Measurements from ENCODE around the gene C20orf141. TPM values are rescaled to one million over a fixed set of nuclear protein-coding genes. Genes with fewer than 3 reads are reported as not detected.

Gene C20orf141
- total RNA-seq, 1 donor from 2014 or later: not detected

DNA sequence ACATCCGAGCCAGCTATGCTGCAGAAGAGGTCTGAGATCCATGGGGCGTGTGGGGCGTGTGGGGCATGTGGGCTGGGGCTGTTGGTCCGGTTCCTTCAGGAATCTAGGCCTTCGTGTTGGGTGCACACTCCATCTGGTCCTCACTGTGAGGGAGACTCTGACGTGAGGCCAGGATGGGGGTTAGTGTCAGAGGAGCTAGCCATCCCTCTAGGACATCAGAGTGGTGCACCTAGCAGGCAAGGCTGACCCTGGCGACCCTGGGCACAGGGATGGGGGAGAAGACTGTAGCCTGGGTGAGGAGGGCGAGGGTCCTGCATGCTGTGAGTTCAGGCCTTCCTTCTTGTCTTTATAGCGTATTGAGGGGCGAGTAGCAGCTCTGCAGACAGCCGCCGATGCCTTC lies 49.8 kb downstream of the C20orf141 start:
- Mint-ChIP-seq H3K27me3 (ENCODE audit: low read depth, unreplicated experiment) (peaks cover 2% of the 10 kb centered on the region), H3K4me1 (ENCODE audit: low read depth, unreplicated experiment) (no peaks in the 10 kb centered on the region), H3K4me3 (ENCODE audit: unreplicated experiment) (no peak overlapping the region), H3K27ac (ENCODE audit: unreplicated experiment) (no peak overlapping the region), H3K9me3 (ENCODE audit: unreplicated experiment) (no peaks in the 10 kb centered on the region), H3K36me3 (ENCODE audit: low read depth, unreplicated experiment) (peaks cover 25% of the 10 kb centered on the region)
- Histone ChIP-seq H3K9me3 (ENCODE audit: insufficient read depth, low read depth, low read length) (no peaks in the 10 kb centered on the region), H2AFZ (ENCODE audit: low read depth, low read length) (no peak overlapping the region), H3K27ac (ENCODE audit: low read depth, low read length) (no peak overlapping the region), H3K27me3 (ENCODE audit: insufficient read depth, low read length) (no peaks in the 10 kb centered on the region), H3K79me2 (ENCODE audit: insufficient read depth, low read length) (no peaks in the 10 kb centered on the region), H3K36me3 (ENCODE audit: insufficient read depth, low read length) (no peaks in the 10 kb centered on the region), H3K4me1 (ENCODE audit: insufficient read depth, low read length) (no peaks in the 10 kb centered on the region), H3K4me3 (ENCODE audit: insufficient read depth, low read depth, low read length) (no peak overlapping the region), H4K20me1 (ENCODE audit: insufficient read depth, low read length) (peaks cover 6% of the 10 kb centered on the region), H3K9ac (ENCODE audit: low read length) (no peak overlapping the region), H3K4me2 (ENCODE audit: low read length) (no peak overlapping the region)
- TF ChIP-seq CTCF (IDR thresholded peaks at IDR 0.05; ENCODE audit: insufficient read depth, low read depth, low read length): no peak
- no peak for TF ChIP-seq EZH2 (IDR thresholded peaks at IDR 0.05; ENCODE audit: insufficient read depth, low read length)
- FAIRE-seq: no peak
- no peak for DNase-seq (ENCODE audit: low read depth)

- H3K9ac ChIP-seq (ENCODE audit: low read length): no peak overlapping the region
- Mint-ChIP-seq H3K4me1 (ENCODE audit: low read depth, unreplicated experiment) (no peaks in the 10 kb centered on the region), H3K9me3 (ENCODE audit: unreplicated experiment) (no peaks in the 10 kb centered on the region), H3K27me3 (ENCODE audit: low read depth, unreplicated experiment) (peaks cover 2% of the 10 kb centered on the region), H3K36me3 (ENCODE audit: low read depth, unreplicated experiment) (peaks cover 25% of the 10 kb centered on the region), H3K4me3 (ENCODE audit: unreplicated experiment) (no peak overlapping the region), H3K27ac (ENCODE audit: unreplicated experiment) (no peak overlapping the region)
- H3K4me1 ChIP-seq (ENCODE audit: insufficient read depth, low read length): no peaks in the 10 kb centered on the region
- no peak overlapping the region for H3K4me3 ChIP-seq (ENCODE audit: insufficient read depth, low read depth, low read length)
- no peak for FAIRE-seq
- DNase-seq (ENCODE audit: low read depth): no peak
- H3K27ac ChIP-seq (ENCODE audit: low read depth, low read length): no peak overlapping the region
- H4K20me1 ChIP-seq (ENCODE audit: insufficient read depth, low read length): peaks cover 3% of the 10 kb centered on the region
- no peak overlapping the region for H3K4me2 ChIP-seq (ENCODE audit: low read length)
- no peaks in the 10 kb centered on the region for H3K36me3 ChIP-seq (ENCODE audit: insufficient read depth, low read length)
- H3K9me3 ChIP-seq (ENCODE audit: insufficient read depth, low read depth, low read length): no peaks in the 10 kb centered on the region
- H2AFZ ChIP-seq (ENCODE audit: low read depth, low read length): no peak overlapping the region
- no peaks in the 10 kb centered on the region for H3K27me3 ChIP-seq (ENCODE audit: insufficient read depth, low read length)
- no peaks in the 10 kb centered on the region for H3K79me2 ChIP-seq (ENCODE audit: insufficient read depth, low read length)
- TF ChIP-seq EZH2 (IDR thresholded peaks at IDR 0.05; ENCODE audit: insufficient read depth, low read length) (no peak), CTCF (IDR thresholded peaks at IDR 0.05; ENCODE audit: insufficient read depth, low read depth, low read length) (no peak)
Observed at GRCh38 chr20:2865101-2865500, 50.3 kb downstream of the C20orf141 start.

Other genes starting within 250 kb of the C20orf141 start
- gene NOP56, start 162.4 kb upstream of the C20orf141 start, total RNA-seq: 256 and 292 TPM in 2 replicates
- 68.0 and 74.8 TPM in 2 replicates for gene IDH3B, start 150.8 kb upstream of the C20orf141 start, total RNA-seq
- 2.3 and 4.1 TPM in 2 replicates for gene EBF4, start 122.2 kb upstream of the C20orf141 start, total RNA-seq
- gene CPXM1, start 14.4 kb upstream of the C20orf141 start, total RNA-seq: 10.6 and 10.9 TPM in 2 replicates
- gene TMEM239, start 1.4 kb downstream of the C20orf141 start, total RNA-seq: not detected in 2 replicates
- gene PCED1A, start 25.7 kb downstream of the C20orf141 start, total RNA-seq: 17.2 and 23.5 TPM in 2 replicates
- gene VPS16, start 25.8 kb downstream of the C20orf141 start, total RNA-seq: 24.9 and 25.1 TPM in 2 replicates
- 50.1 and 54.5 TPM in 2 replicates for gene PTPRA, start 58.5 kb downstream of the C20orf141 start, total RNA-seq
- 0.89 and 1.4 TPM in 2 replicates for gene GNRH2, start 228.6 kb downstream of the C20orf141 start, total RNA-seq
- gene MRPS26, start 231.1 kb downstream of the C20orf141 start, total RNA-seq: 27.3 and 29.0 TPM in 2 replicates